CD4-positive, alpha-beta T cell treated with Interleukin-21 for 1 hour (primary cell): Measurements from ENCODE around the gene NUP98.

Experiments used
- DNase-seq: peaks from one replicate; pipeline ENCODE4 v3.0.0-alpha.2; 2020

Gene NUP98

DNA sequence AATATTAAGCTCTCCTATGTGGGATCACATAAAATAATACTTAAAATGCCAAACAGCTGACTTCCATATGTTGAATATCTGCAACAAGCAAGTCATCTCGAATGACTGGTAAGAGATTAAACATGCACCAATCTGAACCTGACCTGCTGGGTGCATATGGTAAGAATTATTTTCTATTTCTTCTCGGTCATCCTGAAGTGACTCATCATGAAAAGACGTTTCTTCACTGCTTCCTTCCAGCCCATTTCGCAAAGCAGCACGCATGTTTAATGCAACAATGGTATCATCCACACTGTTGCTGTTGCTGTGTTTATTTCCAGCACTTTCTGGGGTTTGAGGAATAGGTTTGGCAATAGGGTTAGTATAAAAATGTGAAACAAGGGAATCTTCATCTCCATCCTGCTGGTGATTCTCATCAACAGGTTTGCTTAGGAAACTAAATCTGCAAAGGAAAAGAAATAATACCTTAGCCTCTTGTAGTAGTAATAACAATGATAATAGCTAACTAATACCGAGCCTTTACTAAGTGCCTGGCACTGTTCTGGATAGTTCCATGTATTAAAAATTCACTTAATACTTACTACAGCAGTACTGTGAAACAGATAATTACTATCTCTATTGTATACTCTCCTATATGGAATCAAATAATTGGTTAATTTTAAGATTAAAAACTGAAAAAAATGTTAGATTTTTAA lies 74.2 kb downstream of the NUP98 start:
- no peak for DNase-seq

GRCh38 chr11:3722100-3722499 lies 75.3 kb downstream of the NUP98 start:
- DNase-seq = no peak

DNA sequence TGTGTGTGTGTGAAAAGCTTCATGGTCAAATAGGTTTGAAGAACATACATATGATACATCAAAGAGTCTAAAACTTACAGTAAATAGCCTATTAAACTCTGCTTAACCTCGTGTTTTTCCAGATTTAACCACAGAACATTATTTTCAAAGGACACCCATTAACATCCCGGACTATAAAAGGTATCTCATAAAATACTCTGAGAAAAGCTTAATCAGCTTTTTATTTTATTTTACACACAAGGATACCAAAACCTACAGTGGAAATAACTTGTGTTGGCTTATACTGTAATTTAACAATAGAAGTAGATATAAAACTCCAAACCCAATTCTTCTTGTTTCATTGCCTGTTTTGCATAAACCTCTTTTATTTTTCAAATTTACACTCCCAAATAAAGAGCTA lies 76.4 kb downstream of the NUP98 start:
- no peak for DNase-seq

DNA sequence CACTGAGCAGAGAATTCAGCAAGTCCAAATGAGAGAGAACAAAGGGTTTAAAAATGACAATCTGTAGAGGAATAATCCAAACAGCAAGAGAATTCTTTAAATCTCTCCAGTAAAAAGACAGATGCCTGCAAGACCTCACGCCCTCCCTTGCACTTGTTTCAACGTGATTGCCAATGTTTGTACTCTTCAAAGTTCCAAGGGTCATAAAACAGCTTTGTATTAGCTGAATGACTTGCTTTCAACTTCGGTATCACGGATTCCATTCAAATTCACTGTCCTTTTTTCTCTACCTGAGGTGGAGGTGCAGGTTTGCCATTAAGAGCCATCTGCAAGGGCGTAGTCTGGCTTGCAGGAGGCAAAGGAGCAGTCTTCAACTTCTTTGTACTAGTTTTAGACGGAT lies 85.1 kb downstream of the NUP98 start:
- DNase-seq = no peak

- DNase-seq = no peak
Observed at GRCh38 chr11:3710485-3711259, 86.7 kb downstream of the NUP98 start.

- DNase-seq = no peak
Observed at GRCh38 chr11:3709977-3710376, 87.4 kb downstream of the NUP98 start.

GRCh38 chr11:3707176-3707575 lies 90.2 kb downstream of the NUP98 start:
- DNase-seq = no peak

- no peak for DNase-seq
Observed at GRCh38 chr11:3703383-3703782, 94.0 kb downstream of the NUP98 start.

- DNase-seq = no peak
Observed at GRCh38 chr11:3700910-3701309, 96.4 kb downstream of the NUP98 start.

DNA sequence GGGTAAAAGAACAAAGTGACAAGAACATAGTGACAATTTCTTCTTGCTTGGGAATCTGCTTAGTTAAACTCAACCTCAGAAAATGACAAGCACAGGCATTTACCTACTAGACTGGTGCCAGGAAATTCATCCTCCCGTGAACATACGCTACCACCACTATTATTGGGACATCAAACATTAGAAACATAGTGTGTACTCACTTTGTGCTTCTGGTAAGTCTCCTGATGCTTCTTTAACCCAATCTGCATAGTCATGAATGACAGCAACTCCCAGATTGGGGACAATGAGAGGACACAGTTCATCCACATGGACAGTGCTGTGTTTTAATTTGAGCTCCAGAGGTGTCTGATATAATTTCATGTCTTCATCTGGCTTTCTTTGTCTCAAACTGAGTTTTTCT lies 96.9 kb downstream of the NUP98 start:
- DNase-seq = no peak

DNA sequence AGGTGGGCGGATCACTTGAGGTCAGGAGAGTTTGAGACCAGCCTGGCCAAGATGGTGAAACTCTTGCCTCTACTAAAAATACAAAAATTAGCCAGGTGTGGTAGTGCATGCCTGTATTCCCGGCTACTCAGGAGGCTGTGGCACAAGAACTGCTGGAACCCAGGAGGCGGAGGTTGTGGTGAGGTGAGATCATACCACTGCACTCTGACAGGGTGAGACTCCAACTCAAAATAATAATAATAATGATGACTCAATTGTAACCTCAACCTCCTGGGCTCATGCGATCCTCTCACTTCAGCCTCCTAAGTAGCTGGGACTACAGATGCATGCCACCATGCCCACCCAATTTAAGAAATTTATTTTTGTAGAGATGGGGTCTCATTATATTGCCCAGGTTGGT lies 110.6 kb downstream of the NUP98 start:
- no peak for DNase-seq

- DNase-seq = no peak
Observed at GRCh38 chr11:3685923-3686322, 111.4 kb downstream of the NUP98 start.

- no peak for DNase-seq
Observed at GRCh38 chr11:3684819-3685172, 112.6 kb downstream of the NUP98 start.

- DNase-seq = no peak
Observed at GRCh38 chr11:3684129-3684818, 113.1 kb downstream of the NUP98 start.

DNA sequence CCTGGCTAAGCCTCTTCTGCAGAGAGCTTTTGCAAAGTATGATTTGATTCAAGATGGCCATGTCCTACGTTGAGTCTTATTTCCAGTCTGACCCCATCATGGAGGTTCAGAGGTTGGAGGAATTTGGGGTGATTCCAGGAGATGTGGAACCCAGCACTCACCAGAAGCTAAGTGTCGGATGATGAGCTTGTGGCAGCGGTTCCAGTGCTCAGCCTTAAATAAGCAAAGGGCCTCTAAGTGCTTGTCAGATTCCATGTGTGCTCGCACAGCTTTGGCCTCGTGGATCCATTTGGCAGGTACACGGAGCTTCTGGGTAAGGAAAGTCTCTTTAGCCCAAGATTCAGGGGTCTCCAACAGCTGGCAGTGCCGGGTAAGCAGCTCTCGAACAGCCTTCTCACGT lies 114.3 kb downstream of the NUP98 start:
- no peak for DNase-seq

DNA sequence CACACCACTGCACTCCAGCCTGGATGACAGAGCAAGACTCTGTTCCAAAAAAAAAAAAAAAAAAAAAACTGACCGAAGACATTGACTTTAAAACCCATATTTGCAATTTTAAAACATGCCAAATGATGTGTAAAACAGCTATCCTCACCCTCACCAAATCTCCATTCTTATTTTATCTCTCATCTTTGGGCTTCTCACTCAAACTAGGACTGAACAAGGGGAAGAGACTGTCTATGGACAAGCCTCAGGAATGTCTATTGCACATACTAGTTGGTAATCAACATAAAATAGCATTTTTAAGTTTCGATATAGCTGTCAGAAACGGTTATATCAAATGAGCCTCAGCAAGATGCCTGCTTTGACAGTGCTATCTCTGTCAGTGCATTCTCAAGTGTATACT lies 118.3 kb downstream of the NUP98 start:
- DNase-seq = no peak

GRCh38 chr11:3675971-3676370 lies 121.4 kb downstream of the NUP98 start:
- DNase-seq = no peak

DNA sequence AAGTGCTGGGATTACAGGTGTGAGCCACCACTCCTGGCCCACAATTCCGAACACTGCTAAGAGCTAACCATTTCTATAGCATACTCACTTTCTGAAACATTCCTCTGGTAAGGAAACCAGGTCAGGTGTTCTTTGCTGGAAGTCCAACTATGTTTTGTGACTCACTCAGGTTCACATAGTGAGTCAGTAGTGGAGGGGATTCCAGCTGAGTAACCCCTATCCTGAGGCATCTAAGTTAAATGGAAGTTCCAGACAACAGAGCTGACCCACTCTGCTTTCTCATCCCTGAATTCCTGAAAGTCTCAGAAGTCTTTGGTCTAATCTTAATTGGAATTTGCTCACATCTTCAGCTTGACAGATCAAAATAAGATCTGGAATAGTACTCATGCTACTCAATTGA lies 123.2 kb downstream of the NUP98 start:
- no peak for DNase-seq

GRCh38 chr11:3671334-3672254 lies 125.8 kb downstream of the NUP98 start, which contains the start of gene CHRNA10:
TSS of gene CHRNA10 (minus strand) at chr11:3671384. CDS start at chr11:3671312, 72 bp downstream.
- DNase-seq = no peak

DNA sequence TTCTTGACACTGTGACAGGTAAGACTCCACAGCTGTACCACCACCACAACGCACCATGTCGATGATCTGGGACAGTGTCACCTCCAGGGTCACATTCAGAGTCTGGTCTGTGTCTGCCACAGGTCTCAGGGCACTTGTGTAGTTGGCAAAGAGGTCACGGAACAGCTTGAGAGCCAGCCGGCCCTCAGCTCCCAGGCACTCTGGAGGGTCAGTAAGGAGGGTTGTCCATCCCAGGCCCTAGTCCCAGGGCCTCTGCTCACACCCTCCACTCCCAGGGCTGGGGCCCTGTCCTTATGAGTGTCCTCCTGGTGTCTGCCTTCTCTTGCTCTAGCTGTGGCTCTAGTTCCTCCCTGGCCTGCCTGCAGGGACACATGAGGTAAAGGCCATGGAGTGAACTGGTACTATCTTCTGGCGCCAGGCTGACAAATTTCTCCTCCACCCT lies 127.6 kb downstream of the NUP98 start:
- DNase-seq = no peak

- no peak for DNase-seq
Observed at GRCh38 chr11:3669128-3669527, 128.2 kb downstream of the NUP98 start.

DNA sequence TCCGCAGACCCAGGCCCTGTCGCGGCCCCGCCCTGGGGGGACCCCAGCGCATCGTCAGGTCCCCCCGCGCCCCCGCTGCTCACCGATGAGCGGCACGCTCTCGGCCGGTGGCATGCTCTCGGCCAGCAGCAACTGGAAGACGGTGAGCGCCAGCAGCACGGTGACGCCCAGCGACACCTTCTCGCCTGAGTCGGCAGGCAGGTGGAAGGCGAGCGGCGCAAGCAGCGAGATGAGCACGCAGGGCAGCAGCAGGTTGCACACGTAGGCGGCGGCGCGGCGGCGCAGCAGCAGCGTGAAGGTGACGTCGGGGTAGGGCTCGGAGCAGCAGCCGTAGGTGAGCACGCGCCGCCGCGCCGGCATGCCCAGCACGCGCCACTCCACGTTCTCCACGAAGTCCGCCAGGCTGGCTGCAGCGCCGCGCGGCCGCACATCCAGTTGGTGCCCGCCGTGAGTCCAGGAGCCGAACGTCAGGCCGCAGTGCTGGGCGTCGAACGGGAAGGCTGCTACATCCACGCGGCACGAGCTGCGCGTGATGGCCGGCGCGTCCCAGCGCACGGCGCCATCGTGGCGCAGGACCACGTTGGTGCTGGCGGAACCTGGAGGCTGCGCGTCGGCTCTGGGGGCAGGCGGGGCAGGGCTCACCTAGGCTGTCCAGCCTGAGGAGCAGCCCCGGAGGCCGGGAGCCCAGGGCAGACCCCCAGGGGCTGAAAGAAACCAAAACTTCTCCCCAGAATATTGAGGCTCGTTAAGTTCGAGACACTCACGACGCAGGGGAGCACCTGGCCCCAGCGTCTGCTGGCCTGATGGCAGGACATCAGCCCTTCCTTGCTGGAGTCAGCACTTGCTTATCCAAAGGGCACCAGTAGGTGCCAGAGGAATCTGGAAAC lies 130.0 kb downstream of the NUP98 start:
- no peak for DNase-seq
